ENCODE measurements around the gene FURIN. TPM values are rescaled to one million over a fixed set of nuclear protein-coding genes. Genes with fewer than 3 reads are reported as not detected.
A peak's percentile ranks its signal among the peaks of the same experiment; 100 is the strongest.
"Not testable (repeated sequence)": the region's sequence is repeated elsewhere in the genome, so short reads cannot be mapped to it uniquely, and the experiment has no call there.

FURIN gene
- total and polyA plus RNA-seq, 8 donors = 43.6 to 114 (median 61.1) TPM

DNA sequence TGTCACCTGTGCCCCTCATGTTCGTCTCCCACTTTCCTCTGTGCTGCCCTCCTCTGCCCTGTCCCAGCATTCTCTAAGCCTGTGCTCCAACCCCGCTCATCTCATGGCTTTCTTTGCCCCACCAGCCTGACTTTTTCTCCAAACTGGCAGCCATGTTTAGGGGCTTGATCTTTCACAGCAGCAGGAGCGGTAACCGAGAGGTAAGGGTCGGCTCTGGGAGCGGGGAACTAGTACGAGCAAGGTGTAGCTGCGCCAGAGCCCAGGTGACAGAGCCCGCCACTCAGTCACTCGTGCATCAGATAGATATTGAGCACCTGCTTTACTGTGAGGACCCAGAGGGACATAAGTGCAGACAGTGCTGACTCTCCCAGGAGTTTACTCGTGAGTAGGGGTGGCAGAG lies 48.1 kb downstream of the FURIN start:
- H3K27ac ChIP-seq = peak overlapping the region in 1 of 2 donors; percentile 88
- H3K9me3 ChIP-seq = no peaks in the 10 kb centered on the region
- DNase-seq = no peak
- no peak for ATAC-seq
- H3K36me3 ChIP-seq = peaks cover 0 to 100% of the 10 kb centered on the region in 2 donors
- H3K27me3 ChIP-seq = no peaks in the 10 kb centered on the region
- intact Hi-C loops (cut with DNase I) = no loop called here
- H3K4me3 ChIP-seq = peak overlapping the region in 1 of 2 donors; percentile 38
- no peak for TF ChIP-seq CTCF (IDR thresholded peaks at IDR 0.05)
- H3K4me1 ChIP-seq = peaks cover 0 to 45% of the 10 kb centered on the region in 2 donors

GRCh38 chr15:90917569-90917968 lies 49.2 kb downstream of the FURIN start:
- H3K9me3 ChIP-seq = no peaks in the 10 kb centered on the region
- TF ChIP-seq CTCF (IDR thresholded peaks at IDR 0.05) = no peak
- intact Hi-C loops (cut with DNase I) = no loop called here
- H3K27ac ChIP-seq = no peak overlapping the region
- no peak for DNase-seq
- no peak overlapping the region for H3K4me3 ChIP-seq
- ATAC-seq = no peak
- peaks cover 0 to 100% of the 10 kb centered on the region in 2 donors for H3K36me3 ChIP-seq
- H3K27me3 ChIP-seq = no peaks in the 10 kb centered on the region
- peaks cover 0 to 40% of the 10 kb centered on the region in 2 donors for H3K4me1 ChIP-seq

GRCh38 chr15:90918034-90918788 lies 49.8 kb downstream of the FURIN start:
- Histone ChIP-seq H3K4me3 (no peak overlapping the region), H3K9me3 (no peaks in the 10 kb centered on the region), H3K27me3 (no peaks in the 10 kb centered on the region), H3K27ac (no peak overlapping the region), H3K36me3 (peaks cover 0 to 94% of the 10 kb centered on the region in 2 donors), H3K4me1 (peaks cover 0 to 34% of the 10 kb centered on the region in 2 donors)
- intact Hi-C loops (cut with DNase I) = no loop called here
- no peak for DNase-seq
- no peak for TF ChIP-seq CTCF (IDR thresholded peaks at IDR 0.05)
- ATAC-seq = no peak

- H3K4me1 ChIP-seq = peaks cover 0 to 28% of the 10 kb centered on the region in 2 donors
- no peaks in the 10 kb centered on the region for H3K9me3 ChIP-seq
- H3K36me3 ChIP-seq = peaks cover 0 to 88% of the 10 kb centered on the region in 2 donors
- no peaks in the 10 kb centered on the region for H3K27me3 ChIP-seq
- ATAC-seq = no peak
- no peak for DNase-seq
- no peak overlapping the region for H3K27ac ChIP-seq
- no peak overlapping the region for H3K4me3 ChIP-seq
- TF ChIP-seq CTCF (IDR thresholded peaks at IDR 0.05) = no peak
- intact Hi-C loops (cut with DNase I) = no loop called here
These were observed 50.4 kb downstream of the FURIN start for GRCh38 chr15:90918835-90919234.

- TF ChIP-seq CTCF (IDR thresholded peaks at IDR 0.05) = no peak
- Histone ChIP-seq H3K27ac (no peak overlapping the region), H3K27me3 (no peaks in the 10 kb centered on the region), H3K4me1 (no peaks in the 10 kb centered on the region), H3K9me3 (no peaks in the 10 kb centered on the region), H3K4me3 (no peak overlapping the region), H3K36me3 (peaks cover 0 to 58% of the 10 kb centered on the region in 2 donors)
- ATAC-seq (no peak), DNase-seq (no peak)
- intact Hi-C loops (cut with DNase I) = no loop called here
These were observed 53.5 kb downstream of the FURIN start for GRCh38 chr15:90921887-90922286.

DNA sequence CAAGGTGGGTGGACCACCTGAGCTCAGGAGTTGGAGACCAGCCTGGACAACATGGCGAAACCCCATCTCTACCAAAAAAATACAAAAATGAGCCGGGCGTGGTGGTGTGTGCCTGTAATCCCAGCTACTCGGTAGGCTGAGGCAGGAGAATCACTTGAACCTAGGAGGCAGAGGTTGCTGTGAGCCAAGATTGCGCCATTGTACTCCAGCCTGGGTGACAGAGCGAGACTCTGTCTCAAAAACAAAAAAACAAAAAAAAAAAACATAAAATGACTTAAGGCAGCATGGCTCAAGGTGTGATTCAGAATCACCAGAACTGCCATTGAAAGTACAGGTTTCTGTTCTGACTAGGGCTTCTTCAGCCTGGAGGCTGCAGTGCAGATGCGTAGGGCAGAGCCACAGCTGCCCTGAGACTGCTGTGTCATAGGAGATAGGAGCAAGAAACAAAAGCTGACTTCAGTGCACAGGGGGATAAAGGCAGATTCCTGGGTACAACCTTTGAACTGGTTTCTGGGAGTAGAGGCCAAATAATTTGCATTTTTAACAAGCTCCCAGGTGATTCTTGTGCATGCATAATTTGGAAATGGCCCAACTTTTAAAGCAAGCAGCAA lies 54.4 kb downstream of the FURIN start:
- ATAC-seq; H3K9me3 ChIP-seq; H3K27ac ChIP-seq; intact Hi-C loops (cut with DNase I); H3K4me1 ChIP-seq; H3K27me3 ChIP-seq; H3K4me3 ChIP-seq: not testable (repeated sequence)
- peak in 1 of 4 donors; percentile 19 for DNase-seq
- peaks cover 0 to 48% of the 10 kb centered on the region in 2 donors for H3K36me3 ChIP-seq
